ENCODE data around the gene DNAH8. TPM values are rescaled to one million over a fixed set of nuclear protein-coding genes. Genes with fewer than 3 reads are reported as not detected.

The DNAH8 gene
- total RNA-seq, 1 experiment from 2014 or later: 0.05 TPM

GRCh38 chr6:38702558-38703397 is 12.3 kb upstream of the DNAH8 start, which contains the start of gene GLO1:
GLO1 (minus strand) TSS chr6:38703145; CDS start chr6:38703054, 91 bp downstream.
- Mint-ChIP-seq H3K9me3 (ENCODE audit: low read depth, unreplicated experiment) (peaks cover 4% of the 10 kb centered on the region), H3K27ac (ENCODE audit: unreplicated experiment) (peak within 1 kb of the TSS; percentile 93), H3K36me3 (ENCODE audit: insufficient read depth, unreplicated experiment) (peaks cover 25% of the 10 kb centered on the region), H3K4me1 (ENCODE audit: low read depth, unreplicated experiment) (peaks cover 26% of the 10 kb centered on the region), H3K4me3 (ENCODE audit: low read depth, unreplicated experiment) (peak within 1 kb of the TSS; percentile 98), H3K27me3 (ENCODE audit: unreplicated experiment) (no peaks in the 10 kb centered on the region)
- BruUV-seq (replicated peaks): TSS peak; percentile 48
- peak; percentile 97 for DNase-seq
- CTCF ChIA-PET: interaction anchor here (0.6 to 0.7 kb wide), 9 partner anchors 22 to 1079 kb away, joined by 3 to 6 read pairs (median 3); no protein-coding TSS in a partner anchor
- intact Hi-C loops (cut with micrococcal nuclease; ENCODE audit: unreplicated experiment): no loop called here
- TF ChIP-seq, protein P1, sequence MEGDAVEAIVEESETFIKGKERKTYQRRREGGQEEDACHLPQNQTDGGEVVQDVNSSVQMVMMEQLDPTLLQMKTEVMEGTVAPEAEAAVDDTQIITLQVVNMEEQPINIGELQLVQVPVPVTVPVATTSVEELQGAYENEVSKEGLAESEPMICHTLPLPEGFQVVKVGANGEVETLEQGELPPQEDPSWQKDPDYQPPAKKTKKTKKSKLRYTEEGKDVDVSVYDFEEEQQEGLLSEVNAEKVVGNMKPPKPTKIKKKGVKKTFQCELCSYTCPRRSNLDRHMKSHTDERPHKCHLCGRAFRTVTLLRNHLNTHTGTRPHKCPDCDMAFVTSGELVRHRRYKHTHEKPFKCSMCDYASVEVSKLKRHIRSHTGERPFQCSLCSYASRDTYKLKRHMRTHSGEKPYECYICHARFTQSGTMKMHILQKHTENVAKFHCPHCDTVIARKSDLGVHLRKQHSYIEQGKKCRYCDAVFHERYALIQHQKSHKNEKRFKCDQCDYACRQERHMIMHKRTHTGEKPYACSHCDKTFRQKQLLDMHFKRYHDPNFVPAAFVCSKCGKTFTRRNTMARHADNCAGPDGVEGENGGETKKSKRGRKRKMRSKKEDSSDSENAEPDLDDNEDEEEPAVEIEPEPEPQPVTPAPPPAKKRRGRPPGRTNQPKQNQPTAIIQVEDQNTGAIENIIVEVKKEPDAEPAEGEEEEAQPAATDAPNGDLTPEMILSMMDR (IDR thresholded peaks at IDR 0.05; ENCODE audit: unreplicated experiment): no peak

DNA sequence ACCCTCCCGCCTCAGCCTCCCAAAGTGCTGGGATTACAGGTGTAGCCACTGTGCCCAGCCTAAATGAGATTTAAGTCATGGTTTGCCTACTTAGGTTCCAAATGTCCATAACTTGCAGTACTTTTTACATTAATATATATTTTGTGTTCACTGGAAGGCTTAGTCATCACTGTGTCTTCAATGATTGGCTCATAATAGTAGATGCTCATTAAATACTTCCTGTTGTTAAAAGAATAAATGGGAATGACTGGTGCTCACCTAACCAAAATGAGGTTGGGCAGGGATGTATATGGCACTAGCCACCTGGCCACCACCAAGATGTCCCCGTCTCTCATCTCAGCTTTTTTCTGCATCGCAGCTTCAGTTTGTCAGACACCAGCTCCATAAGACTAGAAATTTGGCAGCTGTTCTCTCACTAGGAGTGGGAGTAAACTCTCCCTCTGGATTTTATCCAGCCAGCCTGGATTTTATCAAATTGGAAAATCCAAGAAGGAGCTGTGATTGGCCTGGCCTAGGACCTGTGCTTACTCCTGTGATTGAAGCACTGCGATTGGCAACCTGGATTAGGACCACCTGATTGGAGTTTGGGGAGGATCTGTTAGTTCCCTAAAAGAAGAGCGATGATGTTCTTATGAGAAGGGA is 11.0 kb upstream of the DNAH8 start:
- intact Hi-C loops (cut with micrococcal nuclease; ENCODE audit: unreplicated experiment): no loop called here
- CTCF ChIA-PET: interaction anchor here (0.7 kb wide), 1 partner anchor 24 kb away, joined by 4 read pairs; no protein-coding TSS in a partner anchor
- DNase-seq: no peak
- Mint-ChIP-seq H3K27ac (ENCODE audit: unreplicated experiment) (no peak overlapping the region), H3K4me3 (ENCODE audit: low read depth, unreplicated experiment) (no peak overlapping the region), H3K27me3 (ENCODE audit: unreplicated experiment) (no peaks in the 10 kb centered on the region), H3K4me1 (ENCODE audit: low read depth, unreplicated experiment) (peaks cover 22% of the 10 kb centered on the region), H3K9me3 (ENCODE audit: low read depth, unreplicated experiment) (peaks cover 4% of the 10 kb centered on the region), H3K36me3 (ENCODE audit: insufficient read depth, unreplicated experiment) (peaks cover 25% of the 10 kb centered on the region)
- BruUV-seq (replicated peaks): no TSS peak
- TF ChIP-seq, protein P1 (IDR thresholded peaks at IDR 0.05; ENCODE audit: unreplicated experiment): no peak

DNA sequence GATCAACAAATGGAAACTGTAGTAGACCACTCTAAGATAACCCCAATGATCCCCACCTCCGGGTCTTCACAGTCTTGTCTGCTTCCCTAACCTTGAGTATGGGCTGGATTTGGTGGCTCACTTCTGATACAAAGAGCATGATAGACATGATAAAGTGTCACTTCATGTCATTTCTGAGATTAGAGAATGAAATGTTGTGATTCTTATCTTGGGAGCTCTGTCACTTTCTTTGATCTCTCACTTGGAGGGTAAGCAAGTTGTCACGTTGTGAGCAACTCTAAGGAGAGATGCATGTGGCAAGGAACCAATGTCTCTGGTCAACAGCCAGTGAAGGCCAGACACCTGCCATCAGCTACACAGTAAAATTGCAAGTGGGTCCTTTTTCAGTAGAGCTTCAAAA is 9.2 kb upstream of the DNAH8 start:
- CTCF ChIA-PET: no interaction called here
- no peaks in the 10 kb centered on the region for H3K9me3 Mint-ChIP-seq (ENCODE audit: low read depth, unreplicated experiment)
- no TSS peak for BruUV-seq (replicated peaks)
- no peaks in the 10 kb centered on the region for H3K27me3 Mint-ChIP-seq (ENCODE audit: unreplicated experiment)
- intact Hi-C loops (cut with micrococcal nuclease; ENCODE audit: unreplicated experiment): no loop called here
- TF ChIP-seq, protein P1 (IDR thresholded peaks at IDR 0.05; ENCODE audit: unreplicated experiment): no peak
- H3K4me1 Mint-ChIP-seq (ENCODE audit: low read depth, unreplicated experiment): peaks cover 8% of the 10 kb centered on the region
- no peak overlapping the region for H3K4me3 Mint-ChIP-seq (ENCODE audit: low read depth, unreplicated experiment)
- no peak overlapping the region for H3K27ac Mint-ChIP-seq (ENCODE audit: unreplicated experiment)
- H3K36me3 Mint-ChIP-seq (ENCODE audit: insufficient read depth, unreplicated experiment): peaks cover 17% of the 10 kb centered on the region
- no peak for DNase-seq

DNA sequence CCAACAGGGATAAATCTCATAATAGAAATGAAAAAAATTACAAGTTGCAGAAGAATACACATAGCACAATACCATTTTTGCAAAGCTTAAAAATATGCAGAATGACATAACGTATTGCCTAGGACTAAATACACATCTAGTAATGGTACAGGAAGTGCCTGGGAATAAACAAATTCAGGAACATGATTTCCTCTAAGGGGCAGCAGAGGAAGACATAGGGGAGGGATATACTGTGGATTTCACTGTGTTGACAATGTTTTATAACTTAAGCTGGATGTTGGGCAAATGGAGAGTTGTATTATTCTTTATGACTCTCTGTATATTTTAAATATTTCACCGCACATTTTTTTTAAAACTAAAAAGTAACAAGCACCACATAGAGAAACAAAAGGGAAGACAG is 6.6 kb upstream of the DNAH8 start:
- H3K36me3 Mint-ChIP-seq (ENCODE audit: insufficient read depth, unreplicated experiment): no peaks in the 10 kb centered on the region
- TF ChIP-seq, protein P1 (IDR thresholded peaks at IDR 0.05; ENCODE audit: unreplicated experiment): no peak
- no peak overlapping the region for H3K27ac Mint-ChIP-seq (ENCODE audit: unreplicated experiment)
- H3K9me3 Mint-ChIP-seq (ENCODE audit: low read depth, unreplicated experiment): no peaks in the 10 kb centered on the region
- intact Hi-C loops (cut with micrococcal nuclease; ENCODE audit: unreplicated experiment): no loop called here
- no TSS peak for BruUV-seq (replicated peaks)
- H3K27me3 Mint-ChIP-seq (ENCODE audit: unreplicated experiment): peaks cover under 1% of the 10 kb centered on the region
- H3K4me1 Mint-ChIP-seq (ENCODE audit: low read depth, unreplicated experiment): no peaks in the 10 kb centered on the region
- DNase-seq: no peak
- CTCF ChIA-PET: interaction anchor here (1.2 kb wide), 1 partner anchor 65 kb away, joined by 4 read pairs; no protein-coding TSS in a partner anchor
- H3K4me3 Mint-ChIP-seq (ENCODE audit: low read depth, unreplicated experiment): no peak overlapping the region
